SKM-1 (cell line): ENCODE data around the gene FAM120B.

Experiments
- DNase-seq: peaks from one replicate; lab custom pipeline; 2025; ENCODE audit not compliant: unreplicated experiment; lab: John Stamatoyannopoulos, UW

The FAM120B gene

DNA sequence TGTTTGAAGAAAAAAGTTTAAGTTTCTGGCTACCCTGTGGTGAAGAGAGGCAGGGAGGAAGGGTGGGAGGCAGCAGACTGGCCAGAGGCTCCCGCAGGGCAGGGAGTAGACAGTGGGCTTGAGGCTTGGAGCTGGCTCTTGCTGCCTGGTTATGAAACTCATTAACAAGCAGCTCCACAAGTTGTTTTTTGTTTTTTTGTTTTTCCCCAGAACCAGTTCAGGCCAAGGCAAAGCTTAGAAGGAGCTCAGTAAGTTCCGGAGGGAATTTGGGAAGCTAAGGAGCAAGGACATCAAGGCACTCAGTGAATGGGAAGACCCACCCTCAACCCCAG, 19.7 kb upstream of the FAM120B start:
- no peak for DNase-seq

DNA sequence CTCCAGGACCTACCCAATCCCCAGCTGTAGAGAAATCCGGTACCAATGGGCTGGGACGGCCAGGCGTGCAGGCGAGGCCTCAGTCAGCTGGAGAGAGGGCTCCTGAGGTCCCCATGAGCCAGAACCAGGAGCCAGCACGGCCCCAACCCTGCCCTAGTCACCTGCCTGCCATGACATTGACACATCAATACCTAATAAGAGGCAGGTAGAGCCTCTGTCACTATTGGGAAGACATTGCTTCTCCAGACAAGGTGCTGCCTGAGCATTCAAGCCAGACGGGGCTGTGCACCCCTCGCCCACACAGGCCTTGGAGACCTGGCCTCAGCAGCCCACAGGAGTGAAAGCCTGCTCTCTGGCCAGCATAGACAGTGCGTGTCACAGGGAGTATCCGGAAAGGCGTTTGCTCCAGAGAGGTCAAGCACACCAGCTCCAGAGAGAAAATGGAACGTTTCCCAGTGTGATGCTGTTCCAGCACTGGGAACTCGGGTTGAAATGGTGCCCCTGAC, 19.1 kb upstream of the FAM120B start:
- no peak for DNase-seq

DNA sequence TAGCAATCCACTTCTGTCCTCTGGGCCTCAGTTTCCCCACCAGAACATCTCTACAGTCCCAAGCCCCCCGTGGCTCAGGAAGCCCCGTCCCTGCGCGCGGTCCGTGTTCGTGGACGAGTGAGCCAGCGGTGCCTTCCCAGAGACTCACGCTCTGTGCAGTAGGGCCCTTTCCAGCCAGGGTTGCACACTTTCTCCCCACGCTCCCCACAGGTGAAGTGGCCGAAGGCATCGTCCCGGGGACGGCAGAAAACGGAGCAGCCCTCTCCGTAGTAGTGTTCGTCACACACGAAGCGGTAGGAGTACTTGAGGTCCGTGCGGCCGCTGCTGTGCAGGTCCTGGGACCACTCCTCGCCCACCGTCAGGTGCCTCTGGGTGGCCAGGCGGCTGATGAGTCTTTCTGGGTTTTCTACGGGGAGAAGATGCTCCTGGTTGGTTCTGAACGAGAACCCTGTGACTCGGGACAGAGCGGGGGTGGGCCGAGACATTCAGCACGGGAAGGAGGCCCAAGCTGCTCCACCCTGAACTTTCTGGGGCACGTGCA, 18.4 kb upstream of the FAM120B start:
- no peak for DNase-seq

DNA sequence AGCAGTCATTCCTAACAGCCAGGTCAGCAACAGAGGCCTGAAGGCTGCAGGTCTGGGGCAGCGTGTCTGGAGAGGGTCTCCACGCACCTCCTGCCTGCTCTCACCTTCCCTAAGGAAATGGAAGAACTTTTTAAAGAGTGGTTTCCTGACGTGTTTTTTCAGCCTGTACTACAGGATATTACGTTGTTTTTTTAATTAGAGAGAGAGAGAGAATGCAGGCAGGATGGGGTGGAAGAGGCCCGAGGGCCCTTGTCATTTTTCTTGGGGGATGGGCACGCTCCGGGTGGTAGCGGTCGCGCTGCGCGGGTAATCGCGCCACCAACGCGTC, 17.7 kb upstream of the FAM120B start:
- no peak for DNase-seq

DNA sequence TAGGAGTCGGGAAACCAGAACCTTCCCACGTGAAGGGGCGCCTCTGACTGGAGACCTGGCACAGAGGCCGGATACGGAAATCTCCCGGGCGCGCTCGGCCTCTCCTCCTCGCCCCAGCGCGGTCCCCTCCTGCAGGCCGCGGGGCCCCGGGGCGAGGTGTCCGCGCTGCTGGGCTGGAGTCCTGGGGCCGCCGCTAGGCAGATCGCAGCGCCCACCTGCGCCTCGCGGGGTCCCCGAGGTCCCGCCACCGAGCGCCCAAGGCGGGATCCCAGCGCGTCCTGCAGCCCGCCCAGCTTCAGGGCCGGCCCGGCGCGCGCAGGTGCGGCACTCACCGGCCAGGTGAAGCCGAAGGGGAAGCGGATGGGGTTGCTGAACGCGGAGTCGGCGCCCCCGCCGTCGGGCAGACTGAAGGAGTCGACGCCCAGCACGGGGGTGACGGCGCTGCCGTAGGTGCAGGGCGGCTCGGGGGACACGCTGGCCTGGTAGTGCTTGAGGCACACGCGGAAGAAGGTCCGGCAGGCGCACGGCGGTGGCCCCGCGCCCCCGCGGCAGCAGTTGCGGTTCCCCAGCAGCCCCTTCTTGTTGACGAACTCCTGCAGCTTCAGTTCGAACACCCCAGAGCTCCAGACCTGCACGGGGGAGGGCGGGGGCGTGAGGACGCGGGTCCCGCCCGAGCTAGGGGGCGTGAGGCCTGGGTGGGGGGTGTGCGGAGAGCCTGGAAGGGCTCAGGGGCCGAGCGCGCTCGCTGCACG, 17.2 kb upstream of the FAM120B start:
- no peak for DNase-seq

DNA sequence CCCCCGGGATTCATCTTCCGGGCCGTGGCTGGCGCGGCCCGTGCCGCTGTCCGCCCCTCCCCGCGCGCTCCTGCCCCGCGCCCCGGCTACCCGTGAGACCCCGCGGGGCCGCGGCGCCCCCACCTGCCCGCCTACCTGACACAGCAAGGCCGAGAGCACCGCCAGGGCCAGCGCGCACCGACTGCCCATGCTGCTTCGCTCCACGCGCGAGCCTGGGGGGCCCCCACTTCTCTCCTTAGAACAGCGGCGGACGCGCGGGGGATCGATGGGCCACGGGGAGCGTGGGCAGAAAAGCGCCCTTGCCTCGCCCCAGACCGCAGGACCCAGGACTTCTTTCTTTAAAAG, 16.6 kb upstream of the FAM120B start:
- DNase-seq: no peak

DNA sequence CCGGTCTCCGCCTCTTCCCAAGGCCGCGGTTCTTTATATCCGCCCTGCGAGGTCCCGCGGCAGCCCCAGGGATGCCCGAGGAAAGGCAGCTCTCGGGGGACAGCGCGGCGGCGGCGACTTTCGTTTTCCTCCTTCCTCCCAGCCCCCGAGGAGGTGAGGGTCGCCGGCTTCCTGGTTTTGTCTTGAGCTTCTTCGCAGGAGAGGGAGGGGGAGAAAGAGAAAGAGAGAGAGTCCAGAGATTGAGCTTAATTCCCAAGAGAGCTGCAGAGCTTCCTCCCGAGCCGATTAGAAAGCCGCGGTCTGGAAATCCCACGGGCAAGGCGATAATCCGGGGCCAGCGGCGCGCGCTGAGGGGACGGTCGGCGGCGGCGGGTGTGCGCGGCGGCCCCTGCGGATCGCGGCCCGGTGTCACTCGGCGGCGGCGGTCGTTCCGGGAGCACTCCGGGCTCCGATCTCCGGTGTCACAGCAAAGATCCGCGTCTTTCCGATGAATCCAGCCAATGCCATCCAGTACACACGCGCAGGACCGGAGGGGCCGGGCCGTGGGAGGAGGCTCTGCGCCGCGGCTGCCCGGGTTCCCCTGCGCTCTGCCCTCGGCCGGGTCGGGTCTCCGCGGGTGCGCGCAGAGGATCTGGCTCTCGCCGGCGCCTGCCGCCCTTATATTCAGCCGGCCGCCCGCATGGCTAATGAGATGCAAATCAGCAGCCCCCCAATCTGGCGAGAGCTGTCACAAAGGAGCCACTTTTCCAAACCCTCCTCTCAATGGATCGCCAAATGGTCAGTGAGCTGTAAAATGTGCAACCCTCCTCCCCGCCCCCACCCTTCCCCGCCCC, 16.0 kb upstream of the FAM120B start, which contains the start of gene DLL1:
Gene DLL1, minus strand, starts transcription at position 783 of the 833 bp plus-strand sequence. CDS start 939 bp downstream, outside the sequence.
- DNase-seq: no peak

DNA sequence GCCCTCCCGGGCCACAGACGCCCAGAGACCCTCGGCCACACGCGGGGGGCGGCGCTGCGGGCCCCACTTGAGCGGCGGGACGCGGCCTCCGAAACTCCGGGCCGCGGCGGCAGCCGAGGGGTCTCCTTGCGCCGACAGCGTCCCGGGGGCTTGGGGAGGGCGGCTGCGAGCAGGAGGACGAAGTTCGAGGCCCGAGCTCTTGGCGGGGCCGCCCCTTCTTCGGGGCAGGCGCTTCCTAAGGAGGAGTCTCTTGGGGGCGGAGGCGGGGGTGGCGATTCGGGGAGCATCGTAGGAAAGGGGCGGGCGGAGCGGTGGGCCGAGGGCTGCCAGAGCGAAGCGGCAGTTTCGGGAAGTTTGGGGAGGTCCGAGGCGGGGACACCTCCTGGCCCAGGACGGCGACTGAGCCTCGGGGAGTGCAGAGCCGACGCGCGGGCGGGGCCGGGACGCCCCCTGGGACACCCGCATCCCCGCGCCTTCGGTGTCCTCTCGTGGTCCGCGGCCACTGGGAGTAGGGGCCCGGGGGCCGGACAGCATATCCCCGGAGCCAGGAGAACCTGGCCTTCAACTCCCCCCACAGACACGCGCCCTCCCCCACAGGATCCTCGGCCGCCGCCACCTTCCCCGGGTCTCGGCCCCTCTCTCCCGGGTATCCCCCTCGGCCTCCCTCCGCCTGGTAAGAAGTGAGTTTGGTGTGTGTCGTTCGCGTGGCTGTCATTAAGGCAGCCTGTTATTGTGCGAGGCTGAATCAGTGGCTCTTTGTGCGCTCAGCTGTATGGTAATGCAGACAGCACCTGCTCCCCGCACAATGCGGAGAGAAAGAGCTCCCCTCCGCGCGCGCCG, 15.1 kb upstream of the FAM120B start:
- no peak for DNase-seq

DNA sequence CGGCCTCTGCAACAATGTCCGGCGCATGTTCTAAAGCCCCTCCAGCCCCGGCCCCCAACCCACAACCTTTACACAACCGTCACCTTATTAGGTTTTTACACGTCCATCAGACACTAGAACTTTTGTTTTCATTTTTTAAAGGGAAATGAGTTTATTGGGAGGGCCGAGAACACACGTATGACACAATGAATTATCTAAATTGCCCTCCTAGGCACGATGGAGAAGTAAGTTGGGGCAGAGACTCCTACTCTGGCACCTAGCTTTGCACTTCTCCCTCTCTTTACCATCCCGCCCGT, 14.5 kb upstream of the FAM120B start:
- DNase-seq: no peak

DNA sequence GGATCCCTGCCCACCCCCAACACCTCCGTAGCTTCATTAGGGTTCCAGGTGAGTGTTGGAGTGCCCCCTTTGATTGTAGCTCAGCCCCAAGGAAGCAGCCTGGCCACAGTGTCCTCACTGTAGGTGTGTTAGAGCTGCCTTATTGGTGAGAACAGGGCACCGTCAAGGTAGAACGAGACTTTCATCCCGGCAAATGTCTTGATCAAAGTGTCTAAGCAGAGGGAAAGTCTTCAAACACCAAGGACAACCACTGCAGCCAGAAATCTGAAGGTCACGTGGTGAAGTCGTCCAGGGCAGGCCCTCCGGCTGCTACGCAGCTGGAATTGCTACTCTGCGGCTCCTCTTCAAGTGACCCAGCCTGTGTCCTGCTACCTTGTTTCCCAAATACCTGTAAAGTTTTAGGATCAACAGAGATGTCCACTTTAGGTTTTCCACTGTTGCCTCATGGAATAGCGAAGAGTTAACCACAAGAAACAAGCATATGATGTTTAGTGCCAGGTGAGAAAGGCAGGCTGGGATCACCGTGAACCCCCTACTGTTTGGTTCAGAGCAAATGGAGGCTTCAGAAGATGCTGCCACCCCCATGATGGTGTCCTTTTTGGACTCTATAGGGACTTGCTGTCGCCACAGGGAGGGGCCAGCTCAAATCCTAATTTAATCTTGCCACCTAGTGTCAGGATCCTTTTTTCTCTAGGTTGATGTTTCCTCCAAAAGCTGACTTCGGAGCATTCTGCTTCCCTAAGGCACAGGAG, 14.0 kb upstream of the FAM120B start:
- no peak for DNase-seq

DNA sequence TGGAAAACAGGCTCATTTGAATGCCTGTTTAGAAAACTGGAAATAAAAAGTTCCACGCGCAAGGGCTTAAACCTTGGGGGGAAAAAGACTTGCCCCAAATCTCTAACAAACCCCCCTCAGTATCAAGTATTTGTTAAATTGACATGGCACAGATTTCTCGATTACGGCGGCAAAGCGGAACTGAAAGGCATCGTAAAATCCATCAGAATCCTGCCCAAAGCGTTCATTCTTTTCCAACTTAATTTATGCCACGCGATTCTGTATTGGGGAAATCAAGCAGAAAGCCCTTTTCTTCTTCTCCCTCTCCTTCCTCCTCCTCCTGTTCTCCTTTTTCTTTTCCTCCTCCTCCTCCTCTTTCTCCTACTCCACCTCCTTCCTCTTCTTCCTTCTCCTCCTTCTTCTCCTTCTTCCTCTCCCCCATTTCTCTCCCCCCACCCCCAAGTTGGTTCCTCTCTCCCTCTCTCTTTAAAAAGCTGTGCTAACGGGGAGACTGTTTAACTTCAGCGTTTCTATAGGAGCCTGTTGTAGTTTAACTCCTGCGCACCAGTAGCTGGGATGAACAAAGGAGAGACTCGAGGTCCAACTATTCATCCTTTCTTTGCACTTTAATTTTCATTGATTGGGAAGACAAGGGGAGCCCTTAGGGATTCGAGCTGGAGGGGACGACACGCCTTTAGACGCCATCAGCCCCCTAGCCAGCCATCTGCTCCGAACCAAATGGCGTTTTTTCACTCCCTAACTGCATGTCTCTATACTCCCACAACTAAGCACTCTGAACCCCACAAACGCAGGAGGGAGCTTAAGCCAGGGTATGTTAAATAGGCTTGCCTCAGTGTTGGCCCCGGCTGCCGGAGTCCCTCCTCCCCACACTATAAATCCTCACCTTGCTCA, 13.0 kb upstream of the FAM120B start:
- DNase-seq: no peak

DNA sequence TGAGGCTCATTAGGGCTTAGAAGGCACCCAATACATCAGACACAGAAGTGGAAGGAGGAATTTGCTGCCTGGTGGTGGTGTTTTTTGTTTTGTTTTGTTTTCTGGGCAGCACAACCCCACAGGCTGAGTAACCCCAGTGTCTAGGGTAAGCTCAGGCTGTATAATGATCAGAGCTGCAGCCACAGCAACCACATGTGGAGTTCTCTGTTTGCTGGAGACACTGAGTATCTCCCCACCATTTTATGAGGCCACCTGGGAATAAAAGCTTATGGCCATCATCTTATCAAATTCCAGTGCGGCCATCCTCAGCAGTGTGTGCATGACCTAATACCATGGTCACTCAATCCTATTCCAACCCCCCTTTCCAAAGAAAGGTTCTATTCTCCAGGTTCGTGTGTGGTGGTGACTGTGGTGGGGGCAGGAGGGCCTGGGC, 12.2 kb upstream of the FAM120B start:
- no peak for DNase-seq

DNA sequence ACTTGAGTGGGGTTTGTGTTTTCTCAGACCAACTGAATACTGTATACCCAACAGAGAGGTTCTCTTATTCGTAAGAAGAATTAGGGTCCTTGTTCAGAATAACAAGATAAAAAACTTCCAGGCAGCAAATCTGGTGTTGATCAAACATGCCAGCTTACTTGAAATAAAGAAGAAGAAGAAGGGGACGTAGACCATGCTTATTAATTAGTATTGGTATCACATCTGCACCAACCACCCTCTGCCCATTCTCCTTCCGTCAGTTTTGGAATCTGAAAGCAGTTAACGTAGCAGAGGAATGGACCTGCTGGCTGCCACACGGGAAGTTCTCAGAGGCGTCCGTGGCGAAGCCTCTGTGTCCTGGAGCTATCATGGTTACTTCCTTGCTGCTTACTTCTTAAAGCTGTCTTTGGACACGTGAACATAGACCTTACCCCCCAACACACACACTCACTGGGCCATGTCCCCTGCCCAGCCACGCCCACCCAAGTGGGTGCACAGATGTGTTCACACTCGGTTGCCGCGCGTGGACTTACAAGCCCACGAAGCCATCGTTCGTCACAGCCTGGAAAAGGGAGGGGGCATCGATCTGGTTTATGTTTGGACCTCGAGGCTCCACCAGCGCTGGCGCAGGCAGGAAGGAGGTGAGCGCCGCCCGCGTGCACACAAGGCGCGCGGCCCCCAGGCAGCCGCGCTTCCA, 11.6 kb upstream of the FAM120B start:
- DNase-seq: no peak

DNA sequence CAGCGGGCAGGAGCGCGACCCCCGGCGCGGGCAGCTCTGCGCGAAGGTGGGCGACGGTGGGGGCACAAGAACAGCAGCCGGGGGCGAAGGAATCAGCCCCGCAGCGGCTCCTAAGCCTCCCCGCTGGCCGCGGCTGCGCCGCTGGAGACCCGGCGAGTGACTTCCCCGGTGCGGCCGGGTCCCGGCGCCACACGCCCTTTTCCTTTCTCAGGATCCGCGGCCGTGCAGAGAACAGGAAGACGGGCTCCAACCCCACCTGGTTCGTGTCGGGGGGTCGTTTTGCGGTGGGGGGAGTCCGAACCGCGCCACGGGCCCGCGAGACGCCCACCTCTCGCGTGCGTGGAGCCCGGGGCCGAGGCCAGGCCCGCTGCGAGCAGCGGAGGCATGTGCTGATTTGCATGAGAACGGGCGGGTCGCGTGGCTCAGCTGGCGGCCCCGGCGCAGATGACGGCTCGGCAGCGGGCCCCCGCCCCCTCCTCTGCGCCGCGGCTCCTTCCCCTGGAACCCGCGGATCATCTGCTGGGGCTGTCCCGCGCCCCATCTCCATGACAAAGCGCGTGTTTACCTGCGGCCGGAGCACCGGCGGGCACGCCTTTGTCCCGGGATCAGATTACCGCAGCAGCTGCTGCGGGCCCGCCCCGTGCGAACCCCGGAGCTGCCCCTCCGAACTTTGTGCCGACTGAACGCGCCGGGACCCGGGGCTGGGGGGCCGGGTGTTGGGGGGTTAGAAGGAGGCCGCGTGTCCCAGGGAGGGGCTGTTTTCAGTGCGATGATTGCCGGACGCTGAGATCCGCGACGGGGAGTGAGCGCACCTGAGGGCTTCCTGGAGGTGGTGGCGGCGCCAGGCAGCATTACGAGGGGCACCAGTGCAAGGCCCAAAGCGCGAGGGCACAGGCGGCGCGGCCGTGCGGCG, 10.8 kb upstream of the FAM120B start:
- no peak for DNase-seq

DNA sequence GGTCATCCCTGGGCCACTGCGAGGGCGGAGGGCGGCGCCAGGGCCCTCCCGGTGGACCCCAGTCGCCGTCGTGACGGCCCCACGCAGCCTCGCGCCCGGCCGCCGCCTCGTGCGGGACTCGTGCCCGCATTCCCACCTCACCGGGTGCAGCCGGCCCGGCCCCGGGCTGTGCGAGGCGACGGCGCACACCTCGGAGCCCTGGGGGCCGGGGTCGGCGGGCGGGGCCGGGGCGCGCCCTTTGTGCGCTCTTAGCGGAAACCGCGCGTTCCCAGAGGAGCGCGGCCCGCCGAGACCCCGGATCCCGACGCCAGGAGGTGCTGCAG, 10.2 kb upstream of the FAM120B start:
- no peak for DNase-seq

DNA sequence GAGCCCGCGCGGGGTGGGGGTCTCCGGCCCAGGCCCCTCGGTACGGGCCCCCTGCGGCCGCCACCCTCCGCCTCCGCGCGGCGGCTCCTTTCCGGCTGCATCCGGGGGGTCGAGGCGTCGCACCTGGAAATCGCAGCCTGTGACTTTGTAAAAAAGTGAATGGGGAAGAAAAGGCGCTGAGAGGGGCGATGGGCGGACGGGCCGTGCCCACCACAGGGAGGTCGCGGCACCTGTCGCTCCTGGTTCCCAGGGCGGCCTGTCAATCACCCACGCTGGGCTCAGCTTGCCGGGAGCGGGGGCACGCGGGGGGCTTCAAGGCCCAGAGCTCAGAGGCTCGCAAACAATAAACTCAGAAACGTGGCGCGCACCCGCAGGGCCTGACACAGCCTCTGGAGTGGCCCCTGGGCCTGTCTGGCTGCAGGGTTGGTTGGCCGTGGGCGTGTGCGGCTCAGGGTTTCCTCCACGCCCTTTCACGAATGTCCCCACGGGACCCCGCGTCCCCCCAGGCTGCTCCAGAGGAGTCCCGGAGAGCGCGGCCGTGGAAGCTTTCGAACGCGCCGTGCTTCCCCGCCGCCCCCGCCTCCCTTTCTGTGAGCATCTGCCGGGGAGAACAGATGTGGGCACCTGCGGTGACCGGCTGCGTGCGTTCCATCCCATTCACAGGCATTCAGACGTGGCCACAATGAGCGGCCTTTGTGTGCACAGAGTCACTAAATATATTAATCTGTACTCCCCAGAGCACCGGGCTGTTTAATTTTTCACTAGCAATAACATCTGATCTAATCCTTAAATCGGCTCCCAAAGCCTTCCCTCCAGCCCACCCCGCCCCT, 9.6 kb upstream of the FAM120B start:
- DNase-seq: no peak

DNA sequence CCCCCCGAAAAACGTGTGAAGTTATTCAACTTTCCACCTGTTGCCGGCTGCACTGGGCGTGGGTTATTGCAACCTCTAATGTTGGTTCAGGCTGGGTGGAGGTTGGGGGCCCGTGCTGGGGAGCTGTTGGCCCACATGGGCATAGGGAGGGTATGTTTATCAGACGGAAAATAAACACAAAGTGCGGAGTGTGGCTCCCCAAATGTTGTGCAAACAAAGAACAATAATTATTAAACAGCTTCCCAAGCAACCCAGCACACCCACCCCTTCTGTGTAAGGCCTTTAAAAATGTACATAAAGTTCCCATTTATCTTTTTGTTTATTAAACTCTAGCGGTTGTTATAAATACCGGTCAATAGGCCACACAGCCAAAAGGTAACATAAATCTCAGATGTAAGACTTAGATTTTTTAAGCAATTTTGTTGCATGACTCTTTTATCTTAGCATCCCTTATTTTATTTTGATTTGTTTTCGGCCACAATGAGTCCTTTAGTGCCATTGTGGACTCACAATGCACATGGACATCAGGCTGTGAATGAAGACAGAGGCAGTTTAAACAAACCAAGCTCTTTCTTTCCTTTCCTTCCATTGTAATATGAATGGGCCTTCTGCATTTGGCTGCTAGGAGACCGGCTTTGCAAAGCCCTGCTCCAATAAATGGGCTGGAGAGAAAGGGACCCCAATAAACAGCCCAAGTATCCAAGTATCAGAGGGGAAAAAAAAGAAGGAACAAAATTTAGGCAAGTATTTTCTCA, 8.8 kb upstream of the FAM120B start:
- no peak for DNase-seq
